ENCODE data around the gene CALML3. TPM values are rescaled to one million over a fixed set of nuclear protein-coding genes. Genes with fewer than 3 reads are reported as not detected.

CALML3 gene
- total RNA-seq, 1 experiment from 2014 or later: not detected

DNA sequence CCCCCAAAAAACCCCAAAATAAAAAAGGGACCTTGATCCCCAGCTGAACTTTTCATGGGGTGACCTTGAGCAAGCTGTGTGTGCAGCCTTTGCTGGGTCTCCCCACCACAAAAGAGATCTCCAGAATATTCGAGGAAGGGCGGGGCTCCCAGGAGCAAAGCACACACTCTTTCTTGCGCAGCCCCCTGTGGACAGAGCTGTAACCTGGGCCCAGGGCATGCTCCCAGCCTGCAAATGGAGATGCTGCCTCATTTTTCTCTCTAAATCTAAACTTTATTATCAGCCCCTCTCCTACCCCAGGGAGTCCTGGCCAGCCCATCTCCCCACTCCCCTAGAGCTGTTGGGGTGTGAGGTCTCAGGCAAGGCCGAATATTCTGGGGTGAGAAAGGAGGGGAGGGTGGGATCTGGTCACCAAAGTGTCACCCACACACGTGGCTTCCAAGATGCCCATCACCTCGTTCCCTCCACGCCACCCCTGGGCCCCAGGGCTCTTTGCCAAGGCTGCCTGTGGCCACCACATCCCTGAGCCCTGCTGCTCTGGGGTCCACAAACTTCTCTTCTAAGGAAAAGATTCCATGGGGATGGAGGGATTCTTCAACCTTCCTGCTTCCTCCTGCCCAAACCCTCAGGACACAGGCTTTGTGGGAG is 1.7 kb upstream of the CALML3 start:
- Histone ChIP-seq H3K4me3 (ENCODE audit: insufficient read depth, low read depth, low read length) (no peak overlapping the region), H3K36me3 (replicated peaks; ENCODE audit: control insufficient read depth, insufficient read depth, low read length) (no peaks in the 10 kb centered on the region)
- no peak for DNase-seq

DNA sequence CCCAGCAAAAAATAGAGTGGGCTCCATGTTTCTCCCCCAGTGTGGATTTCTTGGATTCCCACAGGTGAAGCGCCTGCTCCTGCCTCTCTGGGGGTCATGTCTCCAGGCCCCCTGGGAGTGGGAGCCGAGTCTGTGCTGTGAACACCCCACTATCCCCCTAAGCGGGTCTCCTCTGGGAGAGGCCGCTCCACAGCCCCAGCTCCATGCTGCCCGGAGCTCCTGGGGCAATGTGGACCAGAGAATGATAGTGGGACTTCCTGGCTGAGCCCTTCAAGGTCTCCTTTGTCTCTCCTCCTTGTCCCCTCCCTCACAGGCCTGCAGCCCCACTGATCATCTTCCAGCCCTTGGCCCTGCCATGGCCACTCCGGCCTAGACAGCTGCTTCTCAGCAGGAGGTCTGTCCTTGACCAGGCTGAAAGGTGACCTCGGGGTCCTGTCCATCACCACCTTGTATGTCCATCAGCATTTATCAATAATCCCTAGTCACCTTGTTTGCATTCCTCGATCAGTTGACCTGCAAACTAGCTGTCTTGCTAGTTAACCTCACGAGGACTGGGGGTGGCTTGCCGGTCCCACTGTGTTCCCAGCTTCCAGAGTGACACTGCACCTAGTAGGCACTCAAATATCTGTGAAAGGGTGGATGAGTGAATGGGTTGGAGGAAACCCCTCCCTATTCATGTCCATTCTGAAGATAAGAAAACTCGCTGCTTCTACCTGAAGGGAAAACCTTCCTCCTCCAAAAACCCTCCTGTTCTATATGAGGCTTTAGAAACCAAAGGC is 776 bp upstream of the CALML3 start:
- Histone ChIP-seq H3K4me3 (ENCODE audit: insufficient read depth, low read depth, low read length) (no peak overlapping the region), H3K27me3 (ENCODE audit: control insufficient read depth, insufficient read depth, low read length) (no peaks in the 10 kb centered on the region), H3K36me3 (replicated peaks; ENCODE audit: control insufficient read depth, insufficient read depth, low read length) (no peaks in the 10 kb centered on the region)
- DNase-seq: no peak

More for the DNA sequence above, 1.7 kb upstream of the CALML3 start:
- no peaks in the 10 kb centered on the region for H3K27me3 ChIP-seq (ENCODE audit: control insufficient read depth, insufficient read depth, low read length)

DNA sequence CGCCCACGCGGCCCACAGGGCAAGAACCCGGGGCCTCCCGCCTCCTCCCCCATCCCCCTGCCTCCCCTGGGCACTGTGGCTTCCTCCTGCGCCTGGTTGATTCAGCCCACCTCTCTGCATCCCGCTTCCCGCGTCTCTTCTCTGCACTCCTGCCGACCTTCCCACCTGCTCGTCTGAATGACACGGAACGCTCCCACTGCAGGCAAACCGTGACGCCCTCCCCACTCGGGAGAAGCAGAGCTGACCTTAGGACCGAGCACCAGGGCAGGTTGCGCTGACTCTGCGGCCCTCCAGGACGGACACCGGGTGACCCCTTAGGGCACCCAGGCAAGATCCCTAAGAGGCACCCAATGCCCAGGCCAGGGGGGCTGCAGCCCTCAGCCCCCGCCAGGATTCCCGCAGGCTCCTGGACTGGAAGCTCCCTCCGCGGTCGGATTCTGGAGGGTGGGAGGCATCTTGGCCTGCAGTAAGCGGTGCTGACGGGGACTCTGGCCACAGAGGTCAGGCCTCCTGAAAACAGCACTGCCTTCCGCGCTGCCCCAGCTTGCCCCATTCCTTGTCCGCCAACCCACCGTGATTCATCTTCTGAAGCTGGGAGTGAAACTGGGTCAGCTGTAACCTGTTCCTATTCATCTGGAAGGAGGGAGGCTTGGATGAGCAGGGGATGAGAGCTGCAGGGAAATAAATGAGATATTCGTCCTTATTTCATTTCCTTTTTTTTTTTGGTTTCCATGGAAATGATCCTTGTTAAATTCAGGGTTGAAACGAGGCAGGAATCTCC is 990 bp downstream of the CALML3 start:
- no peak for DNase-seq
- Histone ChIP-seq H3K36me3 (replicated peaks; ENCODE audit: control insufficient read depth, insufficient read depth, low read length) (no peaks in the 10 kb centered on the region), H3K27me3 (ENCODE audit: control insufficient read depth, insufficient read depth, low read length) (no peaks in the 10 kb centered on the region; the same call in 1 of the 2 replicates), H3K4me3 (ENCODE audit: insufficient read depth, low read depth, low read length) (no peak overlapping the region)

DNA sequence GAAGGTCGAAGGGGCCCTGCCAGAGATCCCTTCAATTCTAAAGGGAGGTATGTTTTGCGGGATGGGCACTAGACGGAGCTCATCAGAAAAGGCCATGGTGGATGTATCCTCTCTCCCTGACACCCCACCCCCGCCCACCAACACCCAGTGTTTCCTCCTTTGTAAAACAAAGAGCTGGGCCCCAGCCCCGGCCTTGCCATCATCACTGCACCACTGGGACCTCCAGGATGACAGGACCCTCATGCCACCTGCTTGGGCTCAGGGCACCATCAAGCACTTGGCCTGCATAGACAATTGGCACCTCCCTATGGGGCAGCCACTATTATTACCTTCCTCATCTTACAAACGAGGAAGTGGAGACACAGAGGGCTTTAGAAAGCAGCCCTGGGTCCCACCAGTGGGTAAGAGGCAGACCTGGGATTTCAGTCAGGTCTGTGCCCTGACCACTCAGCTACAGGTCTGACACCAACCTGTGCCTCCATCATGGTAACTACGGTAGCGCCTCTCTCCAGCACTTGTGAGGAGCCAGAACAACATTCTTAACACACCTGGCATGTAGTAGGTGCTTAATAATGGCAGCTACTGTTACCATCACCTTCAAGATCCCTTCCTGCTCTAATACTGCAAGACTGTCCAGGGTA is 2.0 kb downstream of the CALML3 start:
- Histone ChIP-seq H3K36me3 (replicated peaks; ENCODE audit: control insufficient read depth, insufficient read depth, low read length) (no peaks in the 10 kb centered on the region), H3K4me3 (ENCODE audit: insufficient read depth, low read depth, low read length) (no peak overlapping the region), H3K27me3 (ENCODE audit: control insufficient read depth, insufficient read depth, low read length) (no peaks in the 10 kb centered on the region; the same call in 1 of the 2 replicates)
- no peak for DNase-seq

DNA sequence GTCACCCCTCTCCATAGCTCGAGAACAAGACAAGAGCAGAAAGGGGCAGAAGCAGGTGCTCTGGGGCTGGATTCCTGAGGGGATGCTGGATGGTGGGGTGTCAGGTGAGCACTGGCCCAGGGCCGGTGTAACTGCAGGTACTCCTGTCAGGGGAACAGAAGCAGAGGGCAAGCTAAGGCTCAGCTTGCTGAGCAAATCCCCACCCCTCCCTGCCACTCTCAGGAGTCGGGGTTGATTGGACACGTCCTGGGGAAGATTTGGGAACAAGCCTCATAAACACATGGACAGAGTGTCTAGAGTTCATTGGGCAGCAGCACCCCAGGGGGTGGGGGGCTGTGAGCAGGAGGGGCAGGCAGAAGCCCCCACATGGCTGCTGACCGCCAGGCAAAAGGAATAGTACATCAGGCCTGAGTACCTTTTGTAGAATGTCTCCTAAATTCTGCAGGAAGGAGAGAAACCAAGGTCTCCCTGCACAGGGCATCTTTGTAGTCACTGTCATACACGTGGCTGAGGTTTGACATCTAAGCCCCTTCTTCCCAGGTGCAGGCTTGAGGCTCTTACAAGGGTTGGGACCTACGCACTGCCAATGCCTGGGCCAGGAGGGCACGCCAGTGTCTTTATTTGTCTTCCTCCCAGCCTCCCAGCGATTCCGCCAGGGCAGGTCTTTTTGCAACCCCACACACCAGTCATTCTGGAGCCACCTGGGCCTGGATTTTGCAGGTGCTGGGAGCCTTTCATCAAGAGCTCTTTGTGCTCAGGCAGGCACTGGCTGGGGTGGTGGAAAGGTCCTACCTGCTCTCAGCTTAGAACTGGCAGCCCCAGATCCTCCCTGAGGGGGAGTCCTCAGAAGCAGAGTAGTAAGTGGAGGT is 2.8 kb downstream of the CALML3 start:
- no peaks in the 10 kb centered on the region; the same call in 1 of the 2 replicates for H3K27me3 ChIP-seq (ENCODE audit: control insufficient read depth, insufficient read depth, low read length)
- DNase-seq: no peak
- H3K4me3 ChIP-seq (ENCODE audit: insufficient read depth, low read depth, low read length): no peak overlapping the region
- no peaks in the 10 kb centered on the region for H3K36me3 ChIP-seq (replicated peaks; ENCODE audit: control insufficient read depth, insufficient read depth, low read length)

DNA sequence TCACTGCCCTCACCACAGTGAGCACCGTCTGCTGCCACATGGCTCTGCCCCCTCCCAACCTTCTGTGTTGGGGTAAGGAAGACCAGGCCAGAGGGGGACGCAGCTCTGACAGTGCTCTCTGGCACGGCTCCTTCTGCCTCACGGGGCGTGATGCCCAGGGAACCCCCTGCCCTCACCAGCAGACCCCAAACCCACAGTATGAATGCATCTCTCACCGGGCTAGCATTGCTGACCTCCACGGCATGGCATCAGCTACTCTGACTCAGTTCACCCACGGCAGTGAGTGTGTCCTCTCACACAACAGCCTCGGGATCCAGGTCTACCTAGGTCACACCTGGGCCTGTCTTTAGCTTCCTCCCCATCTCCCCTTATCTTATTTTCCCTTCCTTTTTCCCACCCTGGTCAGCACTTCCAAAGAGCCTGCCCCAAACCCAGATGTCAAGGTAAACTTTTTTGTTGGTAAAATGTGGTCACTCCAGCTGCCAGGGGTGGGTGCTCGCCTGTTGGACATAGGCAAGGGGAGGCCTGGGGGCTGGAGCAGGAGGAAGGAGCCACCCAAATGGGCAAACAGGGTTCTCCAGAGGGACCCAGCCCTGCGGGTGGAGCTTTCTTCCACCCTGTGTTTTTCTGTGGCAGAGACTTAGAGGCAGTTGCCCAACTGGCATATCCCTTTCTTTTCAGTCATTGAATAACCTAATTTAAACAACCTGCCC is 4.4 kb downstream of the CALML3 start:
- Histone ChIP-seq H3K4me3 (ENCODE audit: insufficient read depth, low read depth, low read length) (no peak overlapping the region), H3K36me3 (replicated peaks; ENCODE audit: control insufficient read depth, insufficient read depth, low read length) (no peaks in the 10 kb centered on the region), H3K27me3 (ENCODE audit: control insufficient read depth, insufficient read depth, low read length) (no peaks in the 10 kb centered on the region; the same call in 1 of the 2 replicates)
- no peak for DNase-seq

DNA sequence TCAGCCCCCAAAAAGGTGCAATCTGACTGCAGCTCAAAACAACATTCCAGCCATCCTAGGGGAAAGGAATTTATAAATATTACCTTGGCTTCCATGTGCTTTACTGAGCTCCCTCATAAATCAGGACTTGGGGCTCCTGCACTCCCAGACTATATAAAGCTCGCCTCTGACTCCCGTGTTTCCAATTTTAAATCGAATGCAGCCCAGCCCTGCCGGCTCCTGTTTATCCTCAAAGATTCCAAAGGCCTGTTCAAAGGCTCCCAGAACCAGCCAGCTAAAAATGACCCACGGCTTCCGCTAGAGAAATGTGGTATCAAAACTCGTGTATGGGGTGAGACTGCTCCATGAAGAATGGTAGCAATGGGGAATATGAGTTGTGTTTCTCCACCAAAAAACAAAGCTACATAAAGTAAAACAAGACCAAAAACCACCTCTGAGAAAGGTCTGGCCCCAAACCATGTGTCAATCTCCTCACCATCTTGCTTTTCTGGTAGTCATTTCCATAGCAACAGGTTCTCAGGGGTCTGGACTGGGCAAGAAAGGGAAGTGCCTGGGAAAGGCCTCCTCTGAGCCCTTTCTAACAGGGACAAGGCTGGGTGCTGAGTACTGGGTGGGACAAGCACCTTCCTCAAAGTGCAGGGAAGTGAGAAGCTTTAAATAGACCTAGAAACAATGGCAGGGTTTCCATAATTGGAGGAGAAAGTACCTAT is 5.1 kb downstream of the CALML3 start:
- H3K36me3 ChIP-seq (replicated peaks; ENCODE audit: control insufficient read depth, insufficient read depth, low read length): no peaks in the 10 kb centered on the region
- H3K27me3 ChIP-seq (ENCODE audit: control insufficient read depth, insufficient read depth, low read length): no peaks in the 10 kb centered on the region; the same call in 1 of the 2 replicates
- H3K4me3 ChIP-seq (ENCODE audit: insufficient read depth, low read depth, low read length): no peak overlapping the region
- no peak for DNase-seq

DNA sequence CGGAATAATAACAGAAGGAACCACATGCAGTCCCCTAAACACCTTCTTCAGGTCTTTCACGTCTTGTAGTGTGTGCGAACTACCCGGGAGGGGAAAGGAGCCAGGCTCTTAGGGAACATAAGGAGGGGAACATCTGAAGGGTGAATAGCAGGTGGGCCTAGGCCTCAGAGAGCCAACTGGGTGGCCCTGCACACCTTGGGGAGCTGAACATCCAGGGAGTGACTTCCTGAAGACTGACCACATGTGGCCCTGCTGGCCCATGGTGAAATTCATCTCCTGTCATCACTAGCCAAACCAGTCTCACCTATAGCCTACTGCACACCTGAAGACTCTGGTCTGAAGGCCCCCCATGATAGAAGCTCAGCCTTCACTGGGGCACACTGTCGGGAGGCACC is 5.6 kb downstream of the CALML3 start:
- H3K27me3 ChIP-seq (ENCODE audit: control insufficient read depth, insufficient read depth, low read length): no peaks in the 10 kb centered on the region; the same call in 1 of the 2 replicates
- DNase-seq: no peak
- no peaks in the 10 kb centered on the region for H3K36me3 ChIP-seq (replicated peaks; ENCODE audit: control insufficient read depth, insufficient read depth, low read length)
- H3K4me3 ChIP-seq (ENCODE audit: insufficient read depth, low read depth, low read length): no peak overlapping the region

DNA sequence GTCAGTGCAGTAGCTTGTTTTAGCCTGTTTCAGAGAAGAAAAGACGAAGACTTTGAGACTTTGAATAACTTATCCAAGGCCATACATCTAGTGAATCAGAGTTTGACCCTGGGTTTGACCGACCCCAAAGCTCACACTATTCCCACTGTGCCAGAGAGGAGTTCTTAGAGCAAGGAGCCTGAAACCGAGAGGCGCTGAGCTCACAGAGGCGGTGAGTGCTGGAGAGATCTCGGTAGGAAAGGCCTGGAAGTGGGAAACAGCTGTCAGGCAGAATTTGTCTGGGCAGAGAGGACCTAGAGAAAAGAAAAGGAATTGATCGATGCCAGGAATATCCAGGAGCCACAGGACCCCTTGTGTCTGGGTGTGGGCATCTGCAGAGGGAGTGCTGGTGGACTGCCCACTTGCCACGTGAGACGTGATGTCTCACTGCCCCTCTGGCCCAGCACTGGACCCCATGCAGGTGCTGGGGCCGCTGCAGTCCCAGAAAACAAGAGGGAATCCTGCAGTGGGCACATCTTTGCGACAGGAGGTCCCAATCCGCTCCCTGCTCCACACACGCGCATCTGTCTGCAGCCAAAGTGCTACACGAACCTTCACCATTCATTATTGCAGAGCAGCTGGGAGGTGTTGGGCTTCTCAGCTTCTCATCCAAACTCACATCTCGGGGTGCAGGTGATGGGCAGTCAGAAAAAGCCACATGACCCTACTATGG is 6.2 kb downstream of the CALML3 start:
- DNase-seq: no peak
- Histone ChIP-seq H3K27me3 (ENCODE audit: control insufficient read depth, insufficient read depth, low read length) (no peaks in the 10 kb centered on the region; the same call in 1 of the 2 replicates), H3K4me3 (ENCODE audit: insufficient read depth, low read depth, low read length) (no peak overlapping the region), H3K36me3 (replicated peaks; ENCODE audit: control insufficient read depth, insufficient read depth, low read length) (no peaks in the 10 kb centered on the region)

DNA sequence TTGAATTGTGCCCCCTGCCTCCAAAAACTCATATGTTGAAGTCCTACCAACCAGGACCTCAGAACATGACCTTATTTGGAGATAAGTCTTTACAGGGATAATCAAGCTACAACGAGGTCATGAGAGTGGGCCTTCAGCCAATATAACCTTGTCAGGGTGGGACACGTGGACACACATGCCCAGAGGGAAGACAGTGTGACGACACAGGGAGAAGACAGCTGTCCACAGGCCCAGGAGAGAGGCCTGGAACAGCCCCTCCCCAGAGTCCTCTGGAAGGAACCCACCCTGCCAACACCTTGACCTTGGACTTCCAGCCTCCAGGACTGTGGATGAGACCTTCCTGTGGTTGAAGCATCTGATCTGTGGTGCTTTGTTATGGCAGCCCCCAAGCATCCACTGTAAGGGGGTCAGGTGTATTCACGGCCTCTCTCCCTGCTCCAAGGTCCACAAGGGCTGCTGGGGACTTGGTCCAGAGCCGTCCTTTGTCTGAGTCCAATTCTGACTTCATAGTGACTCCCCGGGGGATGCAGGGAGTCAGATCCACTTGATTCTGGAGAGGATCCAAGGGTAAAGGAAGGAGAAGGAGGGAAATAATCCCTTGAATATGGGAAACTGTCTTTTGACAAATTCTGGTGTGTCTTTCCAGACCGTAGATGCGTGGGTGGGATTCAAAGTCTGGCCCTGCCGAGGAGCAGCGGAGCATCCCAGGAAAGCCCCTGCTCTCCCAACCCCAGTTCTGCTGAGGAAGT is 7.0 kb downstream of the CALML3 start:
- H3K27me3 ChIP-seq (ENCODE audit: control insufficient read depth, insufficient read depth, low read length): no peaks in the 10 kb centered on the region; the same call in 1 of the 2 replicates
- H3K36me3 ChIP-seq (replicated peaks; ENCODE audit: control insufficient read depth, insufficient read depth, low read length): no peaks in the 10 kb centered on the region
- no peak overlapping the region for H3K4me3 ChIP-seq (ENCODE audit: insufficient read depth, low read depth, low read length)
- no peak for DNase-seq

DNA sequence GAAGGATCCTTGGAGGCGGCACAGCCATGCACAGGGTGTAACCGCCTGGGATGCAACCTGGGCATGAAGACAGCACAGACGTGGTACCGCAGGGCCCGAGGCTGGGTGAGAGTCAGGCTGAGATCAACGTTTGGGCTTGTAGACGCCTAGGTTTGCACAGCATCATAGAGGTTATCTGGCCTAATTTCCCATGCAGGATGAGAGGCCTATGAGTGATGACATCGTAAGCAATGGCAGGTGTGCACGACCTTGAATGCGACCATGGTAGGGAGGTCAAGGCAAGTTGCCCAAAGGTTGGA is 7.5 kb downstream of the CALML3 start:
- no peaks in the 10 kb centered on the region; the same call in 1 of the 2 replicates for H3K27me3 ChIP-seq (ENCODE audit: control insufficient read depth, insufficient read depth, low read length)
- DNase-seq: no peak
- H3K4me3 ChIP-seq (ENCODE audit: insufficient read depth, low read depth, low read length): no peak overlapping the region
- H3K36me3 ChIP-seq (replicated peaks; ENCODE audit: control insufficient read depth, insufficient read depth, low read length): no peaks in the 10 kb centered on the region

DNA sequence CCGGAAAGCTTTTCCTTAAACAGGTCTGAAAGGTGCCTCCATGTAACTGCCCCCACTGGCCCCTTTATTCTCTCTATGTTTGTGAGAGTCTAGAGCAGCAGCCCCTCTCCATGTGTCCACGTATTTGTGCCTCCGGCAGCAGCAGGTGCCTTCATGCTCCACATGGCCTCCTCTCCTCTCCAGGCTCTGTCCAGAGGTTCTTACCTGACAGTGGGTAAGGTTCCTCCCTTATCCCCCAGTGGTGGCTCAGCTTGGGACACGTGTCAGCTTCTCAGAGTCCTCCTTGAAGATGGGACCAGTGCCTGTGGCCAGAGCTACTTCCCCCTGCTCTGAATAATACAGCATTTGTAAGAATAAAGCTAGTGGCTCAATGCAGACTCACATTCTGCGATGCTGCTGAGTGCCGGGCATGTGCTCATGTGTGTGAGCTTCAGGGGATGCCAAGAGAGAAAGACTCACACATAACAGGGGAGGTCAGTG is 7.9 kb downstream of the CALML3 start:
- H3K36me3 ChIP-seq (replicated peaks; ENCODE audit: control insufficient read depth, insufficient read depth, low read length): no peaks in the 10 kb centered on the region
- H3K4me3 ChIP-seq (ENCODE audit: insufficient read depth, low read depth, low read length): no peak overlapping the region
- no peak for DNase-seq
- no peaks in the 10 kb centered on the region; the same call in 1 of the 2 replicates for H3K27me3 ChIP-seq (ENCODE audit: control insufficient read depth, insufficient read depth, low read length)
